ENCODE measurements around the gene CBFA2T3. TPM values are rescaled to one million over a fixed set of nuclear protein-coding genes. Genes with fewer than 3 reads are reported as not detected.
"Not testable (repeated sequence)": the region's sequence is repeated elsewhere in the genome, so short reads cannot be mapped to it uniquely, and the experiment has no call there.

CBFA2T3 gene
- total RNA-seq, 4 donors from 2014 or later = 3.5 to 35.5 (median 6.8) TPM

DNA sequence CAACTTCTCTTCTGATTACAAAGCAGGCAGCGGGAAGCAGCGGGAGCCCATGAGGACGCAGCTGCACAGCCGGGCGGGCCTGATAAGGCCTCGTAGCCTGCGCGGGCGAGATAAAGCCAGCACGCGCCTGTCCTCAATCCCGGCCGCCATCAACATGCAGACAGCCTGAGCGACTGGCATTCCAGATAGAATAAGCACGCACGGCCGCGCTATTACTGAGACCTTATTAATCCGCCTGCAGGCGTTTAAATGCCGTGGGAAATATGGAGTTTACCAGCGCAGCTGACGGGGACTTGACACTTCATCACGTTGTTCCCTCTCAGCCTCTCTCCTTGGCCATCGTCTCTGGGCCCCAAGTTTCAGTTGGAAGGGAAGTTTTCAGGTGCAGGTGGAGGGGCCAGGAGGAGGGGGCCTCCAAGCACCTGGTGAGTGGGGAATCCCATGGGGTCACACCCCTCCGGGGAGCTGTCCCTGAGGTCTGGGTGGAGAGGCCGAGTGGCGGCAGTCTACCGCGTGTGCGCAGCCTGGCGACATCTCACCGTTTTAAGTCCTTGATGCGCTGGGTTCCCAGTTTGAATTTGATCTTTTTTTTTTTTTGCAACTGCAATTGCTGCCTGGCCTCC lies 27.3 kb upstream of the CBFA2T3 start:
- Histone ChIP-seq H3K27me3 (no peaks in the 10 kb centered on the region), H3K9me3 (peaks cover 0 to 4% (median 1%) of the 10 kb centered on the region in 4 donors), H3K27ac (no peak overlapping the region), H3K36me3 (no peaks in the 10 kb centered on the region), H3K4me3 (peak overlapping the region in 1 of 4 donors; percentile 12), H3K4me1 (peaks cover 0 to 4% (median 0%) of the 10 kb centered on the region in 4 donors)
- no peak for DNase-seq
- TF ChIP-seq, protein P1, sequence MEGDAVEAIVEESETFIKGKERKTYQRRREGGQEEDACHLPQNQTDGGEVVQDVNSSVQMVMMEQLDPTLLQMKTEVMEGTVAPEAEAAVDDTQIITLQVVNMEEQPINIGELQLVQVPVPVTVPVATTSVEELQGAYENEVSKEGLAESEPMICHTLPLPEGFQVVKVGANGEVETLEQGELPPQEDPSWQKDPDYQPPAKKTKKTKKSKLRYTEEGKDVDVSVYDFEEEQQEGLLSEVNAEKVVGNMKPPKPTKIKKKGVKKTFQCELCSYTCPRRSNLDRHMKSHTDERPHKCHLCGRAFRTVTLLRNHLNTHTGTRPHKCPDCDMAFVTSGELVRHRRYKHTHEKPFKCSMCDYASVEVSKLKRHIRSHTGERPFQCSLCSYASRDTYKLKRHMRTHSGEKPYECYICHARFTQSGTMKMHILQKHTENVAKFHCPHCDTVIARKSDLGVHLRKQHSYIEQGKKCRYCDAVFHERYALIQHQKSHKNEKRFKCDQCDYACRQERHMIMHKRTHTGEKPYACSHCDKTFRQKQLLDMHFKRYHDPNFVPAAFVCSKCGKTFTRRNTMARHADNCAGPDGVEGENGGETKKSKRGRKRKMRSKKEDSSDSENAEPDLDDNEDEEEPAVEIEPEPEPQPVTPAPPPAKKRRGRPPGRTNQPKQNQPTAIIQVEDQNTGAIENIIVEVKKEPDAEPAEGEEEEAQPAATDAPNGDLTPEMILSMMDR (IDR thresholded peaks at IDR 0.05) = no peak
- TF ChIP-seq POLR2A (IDR thresholded peaks at IDR 0.05) = no peak

DNA sequence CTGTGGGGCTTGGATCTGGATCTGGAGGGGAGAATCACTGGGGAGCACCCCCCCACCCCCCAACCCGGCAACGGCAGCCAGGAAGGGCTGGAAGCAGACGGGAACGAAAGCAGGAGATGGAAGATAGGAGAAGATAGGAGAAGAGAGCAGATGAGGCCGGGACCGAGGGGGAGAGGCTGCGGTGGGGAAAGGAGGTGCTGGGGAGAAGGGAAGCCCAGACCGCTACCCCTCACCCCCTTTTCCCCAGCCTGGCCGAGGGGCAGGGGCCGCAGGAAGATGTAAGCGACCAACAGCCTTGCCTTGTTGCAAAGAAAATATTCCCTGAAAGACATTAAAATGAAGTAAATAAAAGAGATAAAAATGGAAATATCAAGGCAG lies 26.8 kb upstream of the CBFA2T3 start:
- H3K27ac ChIP-seq = no peak overlapping the region
- no peak overlapping the region for H3K4me3 ChIP-seq
- TF ChIP-seq, protein P1 (IDR thresholded peaks at IDR 0.05) = no peak
- no peak for TF ChIP-seq POLR2A (IDR thresholded peaks at IDR 0.05)
- DNase-seq = no peak
- H3K4me1 ChIP-seq = peaks cover 0 to 4% (median 0%) of the 10 kb centered on the region in 4 donors
- no peaks in the 10 kb centered on the region for H3K27me3 ChIP-seq
- peaks cover 0 to 8% (median 1%) of the 10 kb centered on the region in 4 donors for H3K9me3 ChIP-seq
- H3K36me3 ChIP-seq = no peaks in the 10 kb centered on the region

DNA sequence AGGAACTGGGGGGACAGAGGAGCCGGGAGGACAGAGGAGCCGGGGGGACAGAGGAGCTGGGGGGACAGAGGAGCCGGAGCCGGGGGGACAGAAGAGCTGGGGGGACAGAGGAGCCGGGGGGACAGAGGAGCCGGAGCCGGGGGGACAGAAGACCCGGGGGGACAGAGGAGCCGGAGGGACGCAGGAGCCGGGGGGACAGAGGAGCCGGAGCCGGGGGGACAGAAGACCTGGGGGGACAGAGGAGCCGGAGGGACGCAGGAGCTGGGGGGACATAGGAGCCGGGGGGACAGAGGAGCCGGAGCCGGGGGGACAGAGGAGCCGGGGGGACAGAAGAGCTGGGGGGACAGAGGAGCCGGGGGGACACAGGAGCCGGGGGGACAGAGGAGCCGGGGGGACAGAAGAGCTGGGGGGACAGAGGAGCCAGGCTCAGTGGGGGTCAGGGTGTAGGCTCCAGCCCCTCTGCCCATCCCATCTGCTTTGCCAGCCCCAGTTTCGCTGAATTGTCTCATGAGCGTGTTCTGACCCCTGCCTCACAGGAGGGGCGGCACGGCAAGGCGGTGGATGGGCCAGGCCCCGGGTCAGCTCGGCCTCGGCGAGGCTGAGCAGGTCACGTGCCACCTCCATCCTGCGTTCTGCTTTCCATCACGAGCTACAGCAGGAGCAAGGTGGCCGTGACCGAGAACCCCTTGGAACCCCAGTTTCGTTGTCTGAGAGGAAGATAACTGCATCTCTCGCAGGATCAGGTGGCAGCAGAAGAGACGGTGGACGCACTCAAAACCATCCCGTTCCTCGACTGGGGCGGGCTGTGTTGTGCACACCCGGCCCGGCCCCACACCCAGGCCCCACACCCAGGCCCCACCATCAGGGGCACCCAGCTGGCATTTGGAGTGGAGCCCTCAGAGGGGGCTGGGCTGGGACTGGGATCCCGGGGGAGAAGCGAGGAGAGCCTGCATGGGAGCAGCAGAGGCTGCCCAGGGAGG lies 26.1 kb upstream of the CBFA2T3 start:
- H3K4me3 ChIP-seq = no peak overlapping the region
- H3K4me1 ChIP-seq = peaks cover 0 to 4% (median 0%) of the 10 kb centered on the region in 4 donors
- no peaks in the 10 kb centered on the region for H3K36me3 ChIP-seq
- TF ChIP-seq POLR2A (IDR thresholded peaks at IDR 0.05) = no peak
- TF ChIP-seq, protein P1 (IDR thresholded peaks at IDR 0.05) = no peak
- H3K27me3 ChIP-seq = no peaks in the 10 kb centered on the region
- H3K27ac ChIP-seq = no peak overlapping the region
- H3K9me3 ChIP-seq = peaks cover 0 to 15% (median 3%) of the 10 kb centered on the region in 4 donors
- no peak for DNase-seq

DNA sequence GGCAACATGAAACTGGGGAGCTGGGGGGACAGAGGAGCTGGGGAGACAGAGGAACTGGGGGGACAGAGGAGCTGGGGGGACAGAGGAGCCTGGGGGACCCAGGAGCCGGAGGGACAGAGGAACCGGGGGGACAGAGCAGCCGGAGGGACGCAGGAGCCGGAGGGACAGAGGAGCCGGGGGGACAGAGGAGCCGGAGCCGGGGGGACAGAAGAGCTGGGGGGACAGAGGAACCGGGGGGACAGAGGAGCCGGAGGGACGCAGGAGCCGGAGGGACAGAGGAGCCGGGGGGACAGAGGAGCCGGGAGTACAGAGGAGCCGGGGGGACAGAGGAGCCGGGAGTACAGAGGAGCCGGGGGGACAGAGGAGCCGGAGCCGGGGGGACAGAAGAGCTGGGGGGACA lies 25.1 kb upstream of the CBFA2T3 start:
- not testable (repeated sequence) for H3K36me3 ChIP-seq, H3K4me3 ChIP-seq, H3K4me1 ChIP-seq, H3K27ac ChIP-seq, DNase-seq, H3K27me3 ChIP-seq
- H3K9me3 ChIP-seq = peaks cover 0 to 25% (median 6%) of the 10 kb centered on the region in 4 donors

DNA sequence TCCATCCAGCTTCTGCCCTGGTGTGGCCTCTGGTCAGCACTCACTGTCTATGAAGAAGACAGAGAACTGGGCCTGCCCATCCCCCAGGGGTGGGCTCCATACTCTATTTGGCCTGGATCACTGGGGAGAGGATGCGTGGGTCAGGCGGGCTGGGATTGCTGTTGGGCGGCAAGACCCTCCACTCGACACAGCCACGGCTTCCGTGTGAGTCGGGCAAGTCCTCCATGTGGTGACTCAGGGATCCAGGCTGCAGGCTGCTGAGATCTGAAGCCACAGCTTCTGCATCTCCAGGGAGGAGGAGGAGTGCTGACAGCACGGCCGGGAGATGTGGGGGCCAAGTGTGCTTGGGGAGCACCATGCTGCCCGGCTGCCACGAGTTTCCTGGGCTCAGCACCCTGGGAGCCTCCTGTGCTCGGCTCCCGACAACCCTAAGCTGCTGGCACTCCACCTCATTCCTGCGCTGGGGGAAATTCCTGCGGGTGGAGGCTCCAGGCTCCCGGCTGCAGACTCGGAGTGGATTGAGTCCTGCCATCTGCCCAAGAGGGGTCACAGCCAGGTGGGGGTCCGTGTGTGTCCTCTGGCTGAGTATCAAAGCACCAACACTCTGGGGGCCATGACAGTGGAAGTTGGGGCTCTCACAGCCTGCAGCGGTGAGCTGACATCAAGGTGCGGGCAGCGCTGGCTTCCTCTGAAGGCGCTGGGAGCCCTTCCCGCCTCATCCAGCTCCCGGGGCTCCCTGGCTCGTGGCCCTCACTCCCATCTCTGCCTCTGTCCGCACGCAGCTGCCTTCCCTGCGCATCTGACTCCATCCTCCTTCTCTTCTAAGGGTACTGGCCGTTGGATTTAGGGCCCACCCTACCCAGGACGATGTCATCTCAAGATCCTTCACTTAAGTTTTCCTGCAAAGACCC lies 24.4 kb upstream of the CBFA2T3 start:
- Histone ChIP-seq H3K4me1 (peaks cover 0 to 4% (median 0%) of the 10 kb centered on the region in 4 donors), H3K4me3 (no peak overlapping the region), H3K36me3 (no peaks in the 10 kb centered on the region), H3K9me3 (peaks cover 0 to 26% (median 6%) of the 10 kb centered on the region in 4 donors), H3K27ac (no peak overlapping the region), H3K27me3 (no peaks in the 10 kb centered on the region)
- TF ChIP-seq POLR2A (IDR thresholded peaks at IDR 0.05) = no peak
- TF ChIP-seq, protein P1 (IDR thresholded peaks at IDR 0.05) = no peak
- no peak for DNase-seq
